Lung microvascular endothelial cell (primary cell): ENCODE measurements around the gene TCP1. TPM values are rescaled to one million over a fixed set of nuclear protein-coding genes. Genes with fewer than 3 reads are reported as not detected.
"Not testable (repeated sequence)": the region's sequence is repeated elsewhere in the genome, so short reads cannot be mapped to it uniquely, and the experiment has no call there.

Source experiments
- DNase-seq, 2 donors: peaks; one replicate each; pipeline versions ENCODE4 v3.0.0 to v3.0.0-alpha.2; 2010; ENCODE audit warnings: low read depth in 2 of 2
- total RNA-seq: library from RNA; depleted of rRNA; stranded (reverse); fragments of >200 nt; gene quantifications from 2 replicates; pipeline ENCODE4 v1.2.1, GENCODE V29; 2014

Gene TCP1
- total RNA-seq, 1 donor from 2014 or later: 262 TPM

GRCh38 chr6:159778131-159778530, 11.3 kb downstream of the TCP1 start:
- DNase-seq: no peak

- no peak for DNase-seq
Observed at GRCh38 chr6:159777240-159777904, 12.0 kb downstream of the TCP1 start.

- no peak for DNase-seq
Observed at GRCh38 chr6:159772196-159772595, 17.2 kb downstream of the TCP1 start.

- no peak for DNase-seq
Observed at GRCh38 chr6:159769470-159769869, 19.9 kb downstream of the TCP1 start.

GRCh38 chr6:159766906-159767305, 22.5 kb downstream of the TCP1 start:
- DNase-seq: peak in 1 of 2 donors; percentile 13

- DNase-seq: peak; percentile 4 to 12
Observed at GRCh38 chr6:159762681-159763293, 26.6 kb downstream of the TCP1 start.

- peak; percentile 94 to 96 for DNase-seq
Observed at GRCh38 chr6:159761873-159762680, 27.3 kb downstream of the TCP1 start, which contains the start of gene ACAT2. Gene ACAT2 (plus strand): TSS chr6:159762045. CDS start chr6:159762088, 43 bp downstream.

GRCh38 chr6:159761129-159761872, 28.1 kb downstream of the TCP1 start:
- peak; percentile 41 to 42 for DNase-seq

GRCh38 chr6:159760602-159761057, 28.8 kb downstream of the TCP1 start:
- DNase-seq: peak in 1 of 2 donors; percentile 56

GRCh38 chr6:159759645-159760044, 29.8 kb downstream of the TCP1 start:
- no peak for DNase-seq

GRCh38 chr6:159758031-159759001, 31.1 kb downstream of the TCP1 start:
- peak in 1 of 2 donors; percentile 12 for DNase-seq

- DNase-seq: no peak
Observed at GRCh38 chr6:159756508-159756907, 32.9 kb downstream of the TCP1 start.

GRCh38 chr6:159754959-159755914, 34.2 kb downstream of the TCP1 start:
- DNase-seq: no peak

- DNase-seq: no peak
Observed at GRCh38 chr6:159754401-159754800, 35.0 kb downstream of the TCP1 start.

GRCh38 chr6:159753081-159753872, 36.1 kb downstream of the TCP1 start:
- no peak for DNase-seq

- no peak for DNase-seq
Observed at GRCh38 chr6:159751448-159751847, 38.0 kb downstream of the TCP1 start.

GRCh38 chr6:159748127-159748526, 41.3 kb downstream of the TCP1 start:
- DNase-seq: not testable (repeated sequence)

GRCh38 chr6:159746759-159747158, 42.6 kb downstream of the TCP1 start:
- no peak for DNase-seq
